ENCODE results near the gene IL22RA2.
"Not testable (repeated sequence)": the region's sequence is repeated elsewhere in the genome, so short reads cannot be mapped to it uniquely, and the experiment has no call there.

IL22RA2 gene

GRCh38 chr6:137173501-137173900 lies at the start of gene IL22RA2:
IL22RA2 (minus strand) TSS chr6:137173644; CDS start chr6:137161749, 11,895 bp downstream.
- no peak for DNase-seq (ENCODE audit: low read depth)
- no peak within 1 kb of the TSS for H3K4me3 ChIP-seq (ENCODE audit: low read depth, low read length)

DNA sequence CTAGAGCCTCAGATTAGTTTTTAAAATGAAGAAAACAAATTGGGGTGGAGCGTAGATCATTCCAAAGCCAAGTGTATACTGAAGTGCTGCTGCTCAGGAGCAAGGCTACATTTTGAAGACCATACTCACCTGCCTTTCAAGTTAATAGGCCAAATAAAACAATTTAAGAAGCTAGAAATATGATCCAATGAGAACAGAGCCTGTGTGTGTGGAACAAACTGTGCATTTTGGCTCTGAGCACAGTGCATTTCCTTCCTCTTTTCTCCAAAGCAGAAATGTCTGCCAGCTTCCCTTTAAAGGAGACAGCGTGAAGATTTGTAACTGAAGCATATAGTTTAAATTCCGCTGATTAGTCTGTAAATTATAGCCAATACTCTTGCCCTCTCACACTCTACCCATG lies 48.9 kb upstream of the IL22RA2 start:
- no peak for DNase-seq (ENCODE audit: low read depth)
- no peak overlapping the region for H3K4me3 ChIP-seq (ENCODE audit: low read depth, low read length)

GRCh38 chr6:137219664-137220252 lies 46.3 kb upstream of the IL22RA2 start:
- H3K4me3 ChIP-seq (ENCODE audit: low read depth, low read length), result peak overlapping the region; percentile 90
- no peak for DNase-seq (ENCODE audit: low read depth)

- peak within 1 kb of the TSS; percentile 90 for H3K4me3 ChIP-seq (ENCODE audit: low read depth, low read length)
- peak; percentile 81 for DNase-seq (ENCODE audit: low read depth)
Observed at GRCh38 chr6:137218917-137219663, 45.6 kb upstream of the IL22RA2 start, which contains the start of gene IFNGR1. IFNGR1 (minus strand) TSS chr6:137219385; CDS start chr6:137219327, 58 bp downstream.

DNA sequence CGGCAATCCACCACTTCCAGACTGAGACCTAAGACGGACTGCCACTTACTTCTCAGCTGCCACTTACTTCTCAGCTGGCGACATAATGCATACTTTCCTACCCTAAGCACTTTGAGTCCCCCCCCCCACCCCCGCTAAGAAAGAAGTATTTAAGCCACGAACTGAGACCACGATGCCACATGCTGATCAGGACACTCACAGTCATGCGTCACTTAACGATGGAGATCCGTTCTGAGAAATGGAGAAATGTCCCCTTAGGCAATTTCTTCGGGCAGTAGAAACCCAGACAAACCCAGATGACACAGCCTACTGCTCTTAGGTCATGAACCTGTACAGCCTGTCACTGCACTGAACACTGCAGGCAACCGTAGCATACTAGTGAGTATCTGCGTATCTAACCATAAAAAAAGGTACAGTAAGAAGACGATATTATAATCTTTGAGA lies 45.1 kb upstream of the IL22RA2 start:
- H3K4me3 ChIP-seq (ENCODE audit: low read depth, low read length), result peak overlapping the region; percentile 90
- DNase-seq (ENCODE audit: low read depth), result no peak

DNA sequence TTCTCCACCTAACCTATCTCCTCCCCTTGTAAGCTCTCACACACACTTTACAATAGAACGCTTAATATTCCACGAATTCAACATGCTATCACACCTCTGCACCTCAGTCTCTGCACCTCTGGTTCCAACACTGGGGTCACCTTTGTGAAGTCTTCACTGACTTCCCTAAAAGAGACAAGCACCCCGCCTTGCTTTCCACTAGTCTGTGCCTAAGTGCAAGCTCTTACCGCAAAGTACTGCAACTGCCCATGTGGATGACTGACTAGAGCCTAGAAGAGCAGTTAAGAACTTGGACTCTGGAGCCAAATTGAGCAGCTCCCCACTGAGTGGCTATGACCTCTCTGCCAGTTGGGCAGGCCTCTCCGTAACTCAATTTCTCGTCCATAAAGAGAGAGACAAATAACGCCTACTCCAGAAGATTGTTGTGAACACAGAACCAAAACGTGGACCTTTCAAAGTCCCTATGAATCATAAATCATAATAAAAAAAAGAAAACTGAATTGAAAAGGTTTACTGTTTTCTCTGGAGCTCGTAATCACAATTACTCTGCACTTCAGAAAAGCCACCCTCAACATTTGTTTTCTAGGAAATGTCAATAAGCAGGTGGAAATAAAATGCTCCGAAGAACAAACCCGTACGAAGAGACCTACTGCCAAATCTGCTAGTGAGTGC lies 44.5 kb upstream of the IL22RA2 start:
- DNase-seq (ENCODE audit: low read depth), result no peak
- peak overlapping the region; percentile 90 for H3K4me3 ChIP-seq (ENCODE audit: low read depth, low read length)

GRCh38 chr6:137216875-137217553 lies 43.6 kb upstream of the IL22RA2 start:
- no peak overlapping the region for H3K4me3 ChIP-seq (ENCODE audit: low read depth, low read length)
- DNase-seq (ENCODE audit: low read depth), result no peak

DNA sequence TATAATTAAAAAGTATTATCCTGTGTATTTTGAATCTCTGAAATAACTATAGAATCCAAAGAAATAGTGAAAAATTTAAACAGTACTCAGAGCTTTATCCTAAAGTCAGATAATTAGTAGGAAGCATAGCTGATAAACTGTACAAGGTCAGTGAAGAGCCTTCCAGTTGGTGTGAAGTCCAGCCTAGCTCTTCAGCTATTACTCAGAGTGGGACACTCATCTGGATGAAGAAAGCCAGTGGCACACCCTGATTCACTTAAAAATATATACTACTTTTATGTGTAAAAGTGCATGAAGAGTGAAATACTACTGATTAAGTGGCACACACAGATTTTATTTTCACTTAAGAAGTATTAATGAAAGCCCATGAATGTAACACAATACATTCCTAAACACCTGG lies 42.7 kb upstream of the IL22RA2 start:
- DNase-seq (ENCODE audit: low read depth), result no peak

GRCh38 chr6:137215630-137216029 lies 42.2 kb upstream of the IL22RA2 start:
- DNase-seq (ENCODE audit: low read depth); H3K4me3 ChIP-seq (ENCODE audit: low read depth, low read length): not testable (repeated sequence)

More for the DNA sequence above, 42.7 kb upstream of the IL22RA2 start:
- no peak overlapping the region for H3K4me3 ChIP-seq (ENCODE audit: low read depth, low read length)

GRCh38 chr6:137214931-137215330 lies 41.5 kb upstream of the IL22RA2 start:
- no peak overlapping the region for H3K4me3 ChIP-seq (ENCODE audit: low read depth, low read length)
- no peak for DNase-seq (ENCODE audit: low read depth)

- H3K4me3 ChIP-seq (ENCODE audit: low read depth, low read length), result no peak overlapping the region
Observed at GRCh38 chr6:137213813-137214212, 40.4 kb upstream of the IL22RA2 start.

GRCh38 chr6:137213331-137213740 lies 39.9 kb upstream of the IL22RA2 start:
- DNase-seq (ENCODE audit: low read depth), result no peak
- no peak overlapping the region for H3K4me3 ChIP-seq (ENCODE audit: low read depth, low read length)

More at GRCh38 chr6:137213813-137214212, 40.4 kb upstream of the IL22RA2 start:
- no peak for DNase-seq (ENCODE audit: low read depth)

DNA sequence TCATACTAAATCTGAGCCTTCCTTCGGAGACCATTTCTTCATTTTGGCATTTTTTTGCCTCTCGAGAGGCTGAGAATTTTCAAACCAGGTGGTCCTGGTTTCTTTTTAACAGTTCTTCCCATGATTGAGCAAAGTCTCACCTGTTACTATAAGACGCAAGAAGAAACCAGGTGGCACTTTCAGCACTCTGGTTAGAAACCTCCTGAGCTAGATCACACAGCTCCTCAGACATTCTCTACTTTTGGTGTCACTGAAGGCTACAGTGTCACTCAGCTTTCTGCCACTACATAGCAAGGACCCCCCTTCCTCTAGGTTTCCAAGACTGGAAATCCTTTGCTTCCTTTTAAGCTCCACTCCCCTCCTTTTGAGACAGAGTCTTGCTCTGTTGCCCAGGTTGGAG lies 38.5 kb upstream of the IL22RA2 start:
- no peak for DNase-seq (ENCODE audit: low read depth)
- H3K4me3 ChIP-seq (ENCODE audit: low read depth, low read length), result no peak overlapping the region

- no peak for DNase-seq (ENCODE audit: low read depth)
- H3K4me3 ChIP-seq (ENCODE audit: low read depth, low read length), result no peak overlapping the region
Observed at GRCh38 chr6:137210903-137211302, 37.5 kb upstream of the IL22RA2 start.

DNA sequence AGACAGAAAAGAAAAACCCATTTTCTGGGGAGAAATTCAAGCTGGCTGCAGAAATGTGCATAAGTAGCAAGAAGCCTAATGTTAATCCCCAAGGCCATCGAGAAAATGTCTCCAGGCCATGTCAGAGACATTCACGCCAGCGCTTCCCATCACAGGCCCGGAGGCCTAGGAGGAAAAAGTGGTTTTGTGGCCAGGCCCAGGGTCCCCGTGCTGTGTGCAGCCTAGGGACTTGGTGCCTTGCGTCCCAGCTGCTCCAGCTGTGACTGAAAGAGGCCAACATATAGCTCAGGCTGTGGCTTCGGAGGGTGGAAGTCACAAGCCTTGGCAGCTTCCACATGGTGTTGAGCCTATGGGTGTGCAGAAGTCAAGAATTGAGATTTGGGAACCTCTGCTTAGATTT lies 34.8 kb upstream of the IL22RA2 start:
- no peak for DNase-seq (ENCODE audit: low read depth)
- H3K4me3 ChIP-seq (ENCODE audit: low read depth, low read length), result no peak overlapping the region

- not testable (repeated sequence) for H3K4me3 ChIP-seq (ENCODE audit: low read depth, low read length); DNase-seq (ENCODE audit: low read depth)
Observed at GRCh38 chr6:137207457-137207856, 34.0 kb upstream of the IL22RA2 start.

DNA sequence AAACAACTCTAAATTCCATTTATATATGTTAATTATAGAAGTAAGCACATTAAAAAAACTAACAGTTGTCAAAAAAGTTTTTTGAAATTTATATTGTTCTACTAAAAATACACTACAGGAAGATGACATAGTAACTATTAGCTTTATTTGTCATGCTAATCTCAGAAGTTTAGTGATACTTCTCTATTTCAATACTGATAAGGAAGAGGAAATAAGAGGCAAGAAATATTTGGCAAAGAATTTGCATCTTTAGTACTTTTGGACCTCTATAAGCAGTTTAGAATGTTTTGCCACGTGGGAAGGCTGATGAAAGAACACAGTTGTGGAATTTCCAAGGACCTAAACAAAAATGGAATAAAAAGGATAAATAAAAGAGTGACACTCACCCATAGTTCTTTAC lies 33.1 kb upstream of the IL22RA2 start:
- no peak overlapping the region for H3K4me3 ChIP-seq (ENCODE audit: low read depth, low read length)

GRCh38 chr6:137203256-137203655 lies 29.8 kb upstream of the IL22RA2 start:
- no peak for DNase-seq (ENCODE audit: low read depth)

More for the DNA sequence above, 33.1 kb upstream of the IL22RA2 start:
- no peak for DNase-seq (ENCODE audit: low read depth)

GRCh38 chr6:137202078-137202477 lies 28.6 kb upstream of the IL22RA2 start:
- H3K4me3 ChIP-seq (ENCODE audit: low read depth, low read length), result no peak overlapping the region
- DNase-seq (ENCODE audit: low read depth), result no peak

More at GRCh38 chr6:137203256-137203655, 29.8 kb upstream of the IL22RA2 start:
- no peak overlapping the region for H3K4me3 ChIP-seq (ENCODE audit: low read depth, low read length)

- DNase-seq (ENCODE audit: low read depth), result no peak
- H3K4me3 ChIP-seq (ENCODE audit: low read depth, low read length), result no peak overlapping the region
Observed at GRCh38 chr6:137201006-137201405, 27.6 kb upstream of the IL22RA2 start.
